MM.1S (cell line): ENCODE results near the gene HNRNPH1.
"Not testable (repeated sequence)": the region's sequence is repeated elsewhere in the genome, so short reads cannot be mapped to it uniquely, and the experiment has no call there.

Experiments
- CTCF ChIP-seq: fragments of 300-600 bp; sonication (generic); IDR thresholded peaks from 2 replicates; pipeline ENCODE4 v1.5.1; 2016; ENCODE audit warnings: antibody characterized with exemption, low read length, mixed read lengths
- EZH2 ChIP-seq: fragments of 300-600 bp; sonication (generic); optimal IDR thresholded peaks from 2 replicates; pipeline ENCODE3; 2017; ENCODE audit warnings: low read depth, mild to moderate bottlenecking, antibody characterized with exemption, low read length, mixed read lengths

- not testable (repeated sequence) for TF ChIP-seq CTCF, EZH2
Observed at GRCh38 chr5:179642626-179643025, 19.2 kb upstream of the HNRNPH1 start.
